K562 (cell line): ENCODE results near the gene FBXO21. TPM values are rescaled to one million over a fixed set of nuclear protein-coding genes. Genes with fewer than 3 reads are reported as not detected.

Source experiments
- ATAC-seq: fragments of 200-7000 bp; cut with Tn5 transposase; 3 replicates; pipeline ENCODE4 v1.9.1; 2020; ENCODE audit warnings: moderate library complexity
- BruUV-seq: library from RNA; stranded (reverse); fragments of 400-500 nt; replicated peaks from 2 replicates; lab custom pipeline; 2021; lab: Mats Ljungman, UMichigan
- CTCF ChIA-PET: fragments of 300-600 bp; formaldehyde crosslinking; extraction: SDS; loops from one replicate; lab custom pipeline; 2021; ENCODE audit warnings: low intra/inter-chr PET ratio; lab: Yijun Ruan, JAX
- POLR2A ChIA-PET: fragments of 300-600, 350-650 bp; sonication (Branson Sonifier 250); formaldehyde crosslinking; extraction: SDS; loops from one replicate; lab custom pipeline; 2021; ENCODE audit warnings: antibody characterized with exemption, inconsistent platforms; lab: Yijun Ruan, JAX
- DNase-seq, 4 experiments: peaks; one replicate each; pipeline versions ENCODE4 v3.0.0 to v3.0.0-alpha.2; 2011 to 2018; ENCODE audit warnings: low spot score in 3 of 4, mixed read lengths in 3 of 4; ENCODE audit errors: extremely low read depth in 1 of 4
- FAIRE-seq: peaks from 2 replicates; lab custom pipeline; 2011; peaks lifted over from hg19 to GRCh38; lab: Jason Lieb, UNC
- H2AFZ ChIP-seq: 2 replicates; pipeline ENCODE4 v1.6.0; 2011; ENCODE audit warnings: low read depth, low read length, control low read depth, inconsistent platforms
- H3K27ac ChIP-seq: fragments of 200-600 bp; 3 replicates; pipeline ENCODE4 v1.8.0; 2011; ENCODE audit warnings: low read depth, mild to moderate bottlenecking, control low read depth, inconsistent platforms, low read length, moderate library complexity, mixed read lengths; ENCODE audit errors: extremely low read depth
- H3K27me3 ChIP-seq, 2 experiments: fragments of 300-600 bp in 1 of 2; 2 replicates in 1 of 2; 3 replicates in 1 of 2; pipeline versions ENCODE4 v1.6.0 to v1.8.0; 2011; ENCODE audit warnings: inconsistent platforms in 2 of 2, low read length in 2 of 2, mild to moderate bottlenecking in 1 of 2, mixed read lengths in 1 of 2, moderate library complexity in 1 of 2; ENCODE audit not compliant: control insufficient read depth in 2 of 2, insufficient read depth in 2 of 2
- H3K36me3 ChIP-seq: fragments of 300-600 bp; 3 replicates; pipeline ENCODE4 v1.8.0; 2011; ENCODE audit warnings: mild to moderate bottlenecking, low read length, inconsistent platforms; ENCODE audit not compliant: control insufficient read depth, insufficient read depth
- H3K4me1 ChIP-seq, 2 experiments: fragments of 200-600 bp in 1 of 2; replicated peaks in 1 of 2; 2 replicates in 1 of 2; 3 replicates in 1 of 2; pipeline versions ENCODE4 v1.5.1 to v1.8.0; 2011; ENCODE audit warnings: inconsistent platforms in 2 of 2, low read length in 2 of 2, mild to moderate bottlenecking in 1 of 2, mixed read lengths in 1 of 2, moderate library complexity in 1 of 2; ENCODE audit not compliant: control insufficient read depth in 2 of 2, insufficient read depth in 2 of 2
- H3K4me2 ChIP-seq: 2 replicates; pipeline ENCODE4 v1.6.1; 2011; ENCODE audit warnings: low read length, control low read depth, inconsistent platforms, mixed read lengths; ENCODE audit not compliant: insufficient read depth
- H3K4me3 ChIP-seq: fragments of 200-600 bp; sonication (generic), shearing (Covaris generic); 2 replicates; pipeline ENCODE4 v1.5.1; 2016; ENCODE audit warnings: control low read depth, inconsistent platforms
- H3K79me2 ChIP-seq: fragments of 200-600 bp; 3 replicates; pipeline ENCODE4 v1.8.0; 2011; ENCODE audit warnings: low read length, inconsistent platforms; ENCODE audit not compliant: control insufficient read depth, insufficient read depth
- H3K9ac ChIP-seq, 2 experiments: 2 replicates each; pipeline versions ENCODE4 v1.6.0 to v1.6.1; 2011; ENCODE audit warnings: low read depth in 2 of 2, low read length in 2 of 2, control low read depth in 1 of 2, inconsistent platforms in 1 of 2, mild to moderate bottlenecking in 1 of 2, mixed read lengths in 1 of 2; ENCODE audit not compliant: insufficient read depth in 1 of 2
- H3K9me1 ChIP-seq: one replicate; pipeline ENCODE4 v1.6.0; 2011; ENCODE audit warnings: inconsistent platforms, mild to moderate bottlenecking, low read length, moderate library complexity; ENCODE audit not compliant: control insufficient read depth, insufficient read depth
- H3K9me3 ChIP-seq: replicated peaks from 2 replicates; pipeline ENCODE4 v1.5.1; 2011; ENCODE audit warnings: low read depth, low read length, inconsistent platforms; ENCODE audit not compliant: control insufficient read depth, insufficient read depth
- H4K20me1 ChIP-seq: replicated peaks from 2 replicates; pipeline ENCODE4 v1.6.1; 2011; ENCODE audit warnings: low read length, inconsistent platforms, mixed read lengths; ENCODE audit not compliant: control insufficient read depth, insufficient read depth
- CREB1 ChIP-seq, 2 experiments: sonication (generic) in 1 of 2; formaldehyde crosslinking in 1 of 2; IDR thresholded peaks; 2 replicates each; pipeline versions ENCODE4 v1.6.1 to v1.8.0; 2012 to 2022; ENCODE audit warnings: inconsistent platforms in 1 of 2, mild to moderate bottlenecking in 1 of 2, missing genetic modification reagents in 1 of 2, moderate library complexity in 1 of 2
- HDAC3 ChIP-seq: fragments of 450-650 bp; IDR thresholded peaks from 2 replicates; pipeline ENCODE4 v1.6.1; 2018; ENCODE audit warnings: borderline replicate concordance, mild to moderate bottlenecking, moderate library complexity; ENCODE audit not compliant: partially characterized antibody
- ZFX ChIP-seq: sonication (generic); formaldehyde crosslinking; IDR thresholded peaks from 2 replicates; pipeline ENCODE4 v1.8.0; 2022; ENCODE audit warnings: mild to moderate bottlenecking, missing genetic modification reagents, moderate library complexity
- ZNF551 ChIP-seq: fragments of 250-450 bp; sonication (Bioruptor Pico); IDR thresholded peaks from 2 replicates; pipeline ENCODE4 v1.5.0; 2021; ENCODE audit warnings: mild to moderate bottlenecking, moderate library complexity
- WGBS: fragments of 100-300 bp; shearing (Covaris generic); methylation state at CpG from one replicate; pipeline ENCODE4 v1.1.6; 2016; ENCODE audit warnings: low coverage, mixed read lengths; ENCODE audit not compliant: insufficient coverage; ENCODE audit errors: missing lambda C conversion rate; 5-methylcytosine and 5-hydroxymethylcytosine counted together
- in situ Hi-C: fragments of 300-500 bp; cut with MboI; formaldehyde crosslinking; loops from 4 replicates; pipeline ENCODE4 v1.15.0; 2018; ENCODE audit warnings: inconsistent platforms, mixed read lengths
- intact Hi-C: fragments of 100-400 bp; cut with micrococcal nuclease; formaldehyde crosslinking; loops from 2 replicates; pipeline ENCODE4 v1.14.2; 2022
- polyA plus RNA-seq, 8 experiments: library from polyadenylated mRNA; depleted of rRNA in 4 of 8; stranded (reverse) in 5 of 8; unstranded in 3 of 8; fragments of >200 nt; fragmentation: Nextera tagmentation in 2 of 8; fragmentation: Illumina TruSeq in 1 of 8; extraction: Ambion mirVana in 2 of 8; extraction: Trizol in 1 of 8; gene quantifications; 2 replicates each; pipeline versions ENCODE4 v1.2.1 to v1.2.3, GENCODE V29; 2011 to 2014; ENCODE audit warnings: inconsistent platforms in 1 of 8, missing spikeins in 1 of 8
- total RNA-seq, 7 experiments: library from RNA; depleted of rRNA in 6 of 7; stranded (reverse); fragments of >200 nt in 6 of 7; fragmentation: Illumina TruSeq in 2 of 7; extraction: Trizol in 2 of 7; gene quantifications; 2 replicates each; pipeline versions ENCODE4 v1.2.1 to v1.2.3, GENCODE V29; 2011 to 2021; ENCODE audit warnings: low replicate concordance in 1 of 7

Gene FBXO21
- total and polyA plus RNA-seq, 9 of the 15 experiments (the other 6 are each of a cell fraction or from before 2014, with no cell fraction given): 3.0 to 50.9 (median 9.1) TPM

- TF ChIP-seq ZNF551: no peak
- no peaks in the 10 kb centered on the region for H3K9me3 ChIP-seq
- H2AFZ ChIP-seq: no peak overlapping the region
- no peak for ATAC-seq
- no peak overlapping the region for H3K4me3 ChIP-seq
- H3K4me2 ChIP-seq: no peak overlapping the region
- H3K9me1 ChIP-seq: no peaks in the 10 kb centered on the region
- BruUV-seq: no TSS peak
- intact Hi-C loops: loop anchor here (5.0 to 10.0 kb wide), 2 partner anchors 130 to 602 kb away; partner anchors contain the start of gene NOS1
- CTCF ChIA-PET: no interaction called here
- no peak for FAIRE-seq
- in situ Hi-C loops: loop anchor here (10.0 kb wide), 1 partner anchor 440 kb away; no protein-coding TSS in a partner anchor
- POLR2A ChIA-PET: no interaction called here
- H3K4me1 ChIP-seq: 0 out of 5 replicates have a peak, but pooled peaks cover 0 to 3% of the 10 kb centered on the region in 2 experiments
- no peaks in the 10 kb centered on the region for H3K79me2 ChIP-seq
- DNase-seq: no peak
- H3K36me3 ChIP-seq: no peaks in the 10 kb centered on the region
- H4K20me1 ChIP-seq: peaks cover 5% of the 10 kb centered on the region; the same call in 1 of the 2 replicates
- WGBS: 0% methylated on average over 2 of the region's 2 CpGs
- no peak overlapping the region for H3K9ac ChIP-seq
- H3K27me3 ChIP-seq: peaks cover 6 to 21% of the 10 kb centered on the region in 2 experiments; a peak in 3 of 5 replicates
- H3K27ac ChIP-seq: no peak overlapping the region
Observed at GRCh38 chr12:117235261-117235660, 45.0 kb upstream of the FBXO21 start.

DNA sequence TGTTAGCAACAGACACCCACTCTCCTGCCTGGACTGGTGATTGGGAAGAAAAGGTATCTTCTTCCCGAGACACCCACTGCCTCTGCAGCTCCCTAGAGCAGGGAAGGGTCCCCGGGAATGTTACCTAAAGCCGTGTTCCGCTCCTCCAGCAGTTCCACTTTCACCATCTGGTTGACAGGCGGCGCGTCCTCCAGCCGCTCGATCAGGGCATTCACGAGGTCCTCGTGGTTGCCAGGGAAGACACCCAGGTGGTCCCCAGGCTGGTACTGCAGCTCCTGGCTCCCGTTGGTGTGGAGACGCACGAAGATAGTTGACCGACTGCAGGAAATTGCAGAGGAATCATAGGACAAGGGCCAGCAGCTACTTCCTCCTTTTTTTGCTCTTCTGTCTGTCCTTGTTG, 44.2 kb upstream of the FBXO21 start:
- Histone ChIP-seq H2AFZ (no peak overlapping the region), H4K20me1 (peaks cover 5% of the 10 kb centered on the region; the same call in 1 of the 2 replicates), H3K9me3 (no peaks in the 10 kb centered on the region), H3K4me1 (0 out of 5 replicates have a peak, but pooled peaks cover 0 to 3% of the 10 kb centered on the region in 2 experiments), H3K27me3 (peaks cover 4 to 21% of the 10 kb centered on the region in 2 experiments; a peak in 3 of 5 replicates), H3K79me2 (no peaks in the 10 kb centered on the region), H3K9me1 (no peaks in the 10 kb centered on the region), H3K4me2 (no peak overlapping the region), H3K36me3 (no peaks in the 10 kb centered on the region), H3K4me3 (no peak overlapping the region), H3K27ac (no peak overlapping the region), H3K9ac (no peak overlapping the region)
- intact Hi-C loops (loop anchor here (10.0 kb wide), 1 partner anchor 130 kb away; the partner anchor contains the start of gene NOS1), in situ Hi-C loops (loop anchor here (10.0 kb wide), 1 partner anchor 440 kb away; no protein-coding TSS in a partner anchor)
- TF ChIP-seq CREB1 (IDR thresholded peaks at IDR 0.05) (no peak), CREB1 (CRISPR knock-in tag; IDR thresholded peaks at IDR 0.05) (no peak), HDAC3 (no peak), ZFX (no peak)
- ChIA-PET POLR2A (interaction anchor here (0.7 kb wide), 2 partner anchors 603 to 1228 kb away, joined by 3 to 4 read pairs; no protein-coding TSS in a partner anchor), CTCF (no interaction called here)
- DNase-seq (no peak), ATAC-seq (no peak), FAIRE-seq (no peak)
- 0% methylated on average over 15 of the region's 15 CpGs for WGBS
- BruUV-seq: no TSS peak
